Epithelial cell of prostate (primary cell): Measurements from ENCODE around the gene SYNDIG1.

Experiments used
- DNase-seq: peaks from one replicate; pipeline ENCODE4 v3.0.0-alpha.2; 2011; ENCODE audit warnings: low read depth, low spot score
- H3K27ac ChIP-seq: fragments of 450-650 bp; 2 replicates; pipeline ENCODE4 v1.5.1; 2017; ENCODE audit warnings: mild to moderate bottlenecking

Gene SYNDIG1

DNA sequence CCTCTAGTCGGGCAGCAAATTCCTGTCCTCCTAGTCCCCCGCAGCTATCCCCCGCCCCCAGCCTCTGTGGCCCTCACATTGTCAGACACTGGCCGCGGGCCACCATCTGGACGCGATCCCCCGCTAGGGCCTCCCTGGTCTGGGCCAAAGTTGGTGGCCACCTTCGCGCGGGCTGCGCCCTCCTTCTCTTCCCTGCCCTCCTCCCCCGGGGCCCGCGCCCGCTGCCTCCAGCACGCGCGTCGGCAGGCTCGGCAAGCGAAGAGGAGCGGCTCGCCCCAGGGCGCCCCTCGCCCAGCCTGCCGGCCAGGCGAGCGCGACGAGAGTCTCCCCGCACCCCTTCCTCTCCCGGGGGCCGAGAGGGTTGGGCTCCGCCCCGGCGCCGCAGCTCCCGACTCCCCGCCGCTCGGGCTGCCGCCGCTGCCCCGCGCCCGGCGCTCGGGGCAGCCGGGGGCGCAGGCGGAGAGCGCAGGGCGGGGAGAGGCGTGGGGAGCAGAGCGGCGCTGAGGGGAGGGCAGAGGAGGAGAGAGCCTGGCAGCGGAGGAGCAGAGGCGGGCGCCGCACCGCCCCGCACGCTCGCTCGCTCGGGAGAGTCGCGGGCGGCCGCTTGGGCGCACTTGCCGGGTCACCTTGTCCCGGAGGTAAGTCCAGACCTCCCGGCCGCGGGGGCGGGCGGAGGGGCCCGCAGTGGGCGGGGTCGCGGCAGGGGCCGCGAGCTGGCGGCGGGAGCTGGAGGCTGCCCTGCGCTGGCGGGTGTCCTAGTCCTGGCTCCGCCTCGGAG, at the start of gene SYNDIG1:
SYNDIG1 (plus strand) TSS at position 514 of the 778 bp plus-strand sequence. CDS start 73,469 bp downstream, outside the sequence.
- no peak within 1 kb of the TSS for H3K27ac ChIP-seq
- DNase-seq, result no peak

DNA sequence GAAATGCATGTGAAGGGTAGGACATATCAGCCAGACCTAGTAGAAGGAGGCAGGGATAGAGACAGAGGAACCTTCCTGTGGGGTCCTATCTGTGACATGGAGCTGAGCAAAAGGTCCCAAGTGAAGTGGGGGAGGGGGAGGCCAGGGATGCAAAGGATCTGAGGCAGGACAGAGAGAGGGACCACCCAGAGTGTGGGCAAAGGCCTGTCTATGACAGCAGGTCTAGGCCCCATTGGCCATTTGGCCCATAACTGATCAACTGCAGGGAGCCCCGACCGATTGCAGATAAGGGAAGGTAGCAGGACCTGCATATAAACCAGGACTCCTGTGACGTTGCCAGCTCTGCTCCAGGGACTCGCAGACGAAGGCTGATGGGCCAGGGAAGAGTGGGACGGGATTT, 49.6 kb upstream of the SYNDIG1 start:
- H3K27ac ChIP-seq, result no peak overlapping the region
- DNase-seq, result no peak

DNA sequence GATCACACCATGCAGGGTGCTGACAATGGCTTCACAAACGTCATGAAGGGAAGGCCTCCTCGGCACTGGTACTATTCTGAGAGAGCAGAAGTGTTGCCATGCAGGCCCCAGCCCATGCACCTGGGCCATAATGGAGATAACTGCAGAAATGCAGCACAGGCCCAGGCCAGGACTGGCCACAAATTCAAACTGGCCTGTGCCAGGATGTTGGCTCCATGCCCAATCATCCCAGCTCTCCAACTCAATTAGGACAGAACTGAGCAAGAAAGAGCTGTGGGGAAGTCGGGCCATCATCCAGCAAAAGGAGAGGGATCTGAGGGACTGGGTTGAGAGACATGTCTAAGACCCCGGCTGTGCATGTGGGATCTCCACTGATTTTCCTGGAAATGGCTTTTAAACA, 48.9 kb upstream of the SYNDIG1 start:
- no peak overlapping the region for H3K27ac ChIP-seq
- DNase-seq, result no peak

DNA sequence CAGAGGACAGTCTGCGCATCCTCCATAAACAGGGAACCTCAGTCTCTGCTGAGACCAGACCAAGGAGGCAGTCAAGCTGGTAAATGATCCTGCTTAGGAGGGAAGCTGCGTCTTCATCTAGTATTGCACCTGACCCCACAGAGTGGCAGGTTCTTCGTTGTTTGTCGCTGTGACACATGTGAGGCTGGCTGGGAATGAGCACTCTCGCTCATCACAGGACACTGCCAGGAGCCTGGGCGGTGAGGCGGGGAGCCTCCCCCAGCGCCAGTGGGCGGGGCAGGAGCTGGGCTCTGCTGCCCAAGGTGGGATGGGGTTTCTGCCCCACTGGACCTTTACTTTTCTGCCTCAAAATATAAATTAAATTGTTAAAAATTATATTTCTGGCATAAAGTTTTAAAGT, 48.4 kb upstream of the SYNDIG1 start:
- H3K27ac ChIP-seq, result no peak overlapping the region
- no peak for DNase-seq

DNA sequence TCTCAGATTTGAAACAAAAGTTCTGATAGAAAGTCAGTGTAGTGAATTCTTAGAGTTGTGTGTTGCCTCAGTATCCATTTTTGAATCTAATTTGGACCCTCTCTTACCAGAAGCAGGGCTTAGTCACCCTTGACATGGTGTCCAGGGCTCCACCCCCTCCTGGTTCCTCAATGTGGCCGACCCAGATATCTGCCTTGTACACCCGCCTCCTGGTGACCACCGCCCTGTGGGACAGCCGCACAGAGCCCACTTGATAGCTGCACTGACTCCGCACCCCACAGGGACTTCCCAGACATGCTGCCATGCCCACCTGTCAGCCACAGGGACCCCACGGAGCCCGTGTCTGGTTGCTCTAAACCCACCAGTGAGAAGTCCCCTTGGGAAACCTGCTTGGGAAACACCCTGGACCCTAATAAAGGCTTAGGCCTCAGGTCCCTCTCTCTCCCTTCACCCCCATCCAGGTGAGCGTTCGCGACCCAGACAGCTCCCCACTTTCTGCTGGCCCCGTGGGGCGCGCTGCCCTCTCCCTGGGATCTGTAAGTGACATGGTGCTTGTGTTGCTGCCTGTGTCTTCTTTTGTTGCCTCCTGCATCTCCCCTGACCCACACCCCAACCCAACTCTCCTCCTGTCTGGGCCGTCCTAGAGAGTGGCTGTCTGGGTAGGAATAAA, 47.2 kb upstream of the SYNDIG1 start:
- DNase-seq, result no peak
- no peak overlapping the region for H3K27ac ChIP-seq

DNA sequence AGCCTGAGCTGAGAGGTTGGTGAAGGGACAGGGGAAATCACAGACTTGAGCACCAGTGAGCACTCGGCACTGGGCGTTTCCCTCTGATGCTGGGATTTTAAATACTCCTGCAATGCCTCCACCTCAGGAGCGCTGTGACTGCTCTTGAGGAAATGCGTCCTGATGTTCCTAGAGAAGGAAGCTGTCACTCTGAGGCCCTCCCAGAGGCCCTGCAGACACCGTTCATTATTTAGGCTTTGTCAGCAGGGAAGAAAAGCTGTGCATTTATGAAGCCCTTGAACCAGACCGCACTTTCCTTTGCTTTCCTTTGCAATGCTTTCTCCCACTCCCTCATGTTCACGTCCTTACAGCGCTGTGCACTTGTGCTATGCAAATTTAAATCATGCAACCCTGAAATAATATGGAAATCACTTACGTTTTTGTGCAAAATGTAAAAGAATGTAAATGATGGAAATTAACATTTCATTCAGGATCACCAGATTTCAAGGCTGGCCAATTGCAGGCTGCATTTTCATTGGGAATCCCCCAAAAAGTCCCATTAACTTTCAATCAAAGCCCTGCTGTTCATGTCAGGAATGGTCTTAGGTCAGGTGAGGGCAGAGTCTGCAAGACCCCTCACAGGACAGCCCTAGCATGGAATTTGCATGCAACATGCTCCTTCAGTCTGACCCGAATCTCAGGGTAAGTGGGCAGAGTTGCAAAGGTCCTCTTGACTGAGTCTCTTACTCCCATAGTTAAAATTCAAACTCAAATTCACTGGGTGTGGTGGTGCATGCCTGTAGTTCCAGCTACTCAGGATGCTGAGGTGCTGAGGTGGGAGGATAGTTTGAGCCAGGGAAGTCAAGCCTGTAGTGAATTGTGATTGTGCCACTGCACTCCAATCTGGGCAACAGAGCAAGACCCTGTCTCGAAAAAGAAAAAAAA, 45.8 kb upstream of the SYNDIG1 start:
- DNase-seq, result no peak
- no peak overlapping the region for H3K27ac ChIP-seq

DNA sequence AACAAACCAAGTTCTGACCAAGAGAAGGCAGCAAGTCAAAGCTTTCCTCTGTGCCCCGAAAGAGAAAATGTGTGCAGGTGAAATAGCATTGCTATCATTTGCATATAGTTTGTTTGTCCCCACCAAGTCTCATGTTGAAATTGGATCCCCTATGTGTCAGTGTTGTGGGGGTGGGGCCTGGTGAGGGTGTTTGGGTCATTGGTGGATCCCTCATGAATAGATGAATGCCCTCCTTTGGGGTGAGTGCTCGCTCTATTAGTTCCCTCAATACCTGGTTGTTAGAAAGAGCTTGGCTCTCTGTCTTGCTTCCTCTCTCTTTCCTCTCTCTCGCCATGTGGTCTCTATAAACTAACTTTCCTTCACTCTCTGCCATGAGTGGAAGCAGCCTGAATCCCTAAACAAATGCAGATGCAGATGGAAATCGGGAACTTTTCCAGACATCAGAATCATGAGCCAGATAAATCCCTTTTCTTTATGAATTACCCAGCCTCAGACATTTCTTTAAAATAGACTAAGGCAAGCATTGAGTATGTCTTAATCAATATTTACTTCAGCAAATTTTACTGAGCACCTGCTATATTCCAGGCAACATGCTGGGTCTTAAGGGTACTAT, 43.8 kb upstream of the SYNDIG1 start:
- no peak for DNase-seq
- H3K27ac ChIP-seq, result no peak overlapping the region

DNA sequence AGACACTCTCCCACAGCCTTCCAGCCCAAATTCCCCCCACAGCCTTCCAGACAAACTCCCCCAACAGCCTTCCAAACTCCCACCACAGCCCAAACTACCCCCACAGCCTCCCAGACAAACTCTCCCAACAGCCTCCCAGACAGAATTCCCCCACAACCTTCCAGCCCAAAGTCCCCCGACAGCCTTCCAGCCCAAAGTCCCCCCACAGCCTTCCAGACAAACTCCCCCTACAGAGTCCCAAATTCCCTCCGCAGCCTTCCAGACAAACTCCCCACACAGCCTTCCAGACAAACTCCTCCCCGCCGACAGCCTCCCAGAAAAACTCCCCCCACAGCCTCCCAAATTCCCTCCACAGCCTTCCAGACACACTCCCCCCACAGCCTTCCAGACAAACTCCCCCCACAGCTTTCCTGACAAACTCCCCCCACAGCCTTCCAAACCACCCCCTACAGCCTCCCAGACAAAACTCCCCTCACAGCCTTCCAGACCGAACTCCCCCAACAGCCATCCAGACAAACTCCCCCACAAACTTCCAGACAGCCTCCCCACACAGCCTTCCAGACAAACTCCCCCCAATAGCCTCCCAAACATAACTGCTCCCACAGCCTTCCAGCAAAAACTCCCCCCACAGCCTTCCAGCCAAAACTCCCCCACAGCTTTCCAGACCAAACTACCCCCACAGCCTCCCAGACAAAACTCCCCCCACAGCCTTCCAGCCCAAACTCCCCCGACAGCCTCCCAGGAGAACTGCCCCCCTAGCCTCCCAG, 38.0 kb upstream of the SYNDIG1 start:
- DNase-seq, result no peak
- H3K27ac ChIP-seq, result no peak overlapping the region

DNA sequence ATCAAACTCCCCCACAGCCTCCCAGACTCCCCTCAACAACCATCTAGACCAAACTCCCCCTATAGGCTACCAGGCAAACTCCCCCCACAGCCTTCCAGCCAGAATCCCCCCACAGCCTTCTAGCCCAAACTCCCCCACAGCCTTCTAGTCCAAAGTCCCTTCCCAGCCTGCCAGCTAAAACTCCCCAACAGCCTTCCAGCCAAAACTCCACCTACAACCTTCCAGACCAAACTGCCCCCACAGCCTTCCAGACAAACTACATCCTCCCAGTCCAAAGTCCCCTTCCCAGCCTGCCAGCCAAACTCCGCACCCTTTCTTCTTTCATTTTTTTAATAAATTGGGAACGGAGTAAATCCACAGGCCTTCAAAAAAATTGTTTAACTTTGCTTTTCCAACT, 37.4 kb upstream of the SYNDIG1 start:
- DNase-seq, result no peak
- H3K27ac ChIP-seq, result no peak overlapping the region

DNA sequence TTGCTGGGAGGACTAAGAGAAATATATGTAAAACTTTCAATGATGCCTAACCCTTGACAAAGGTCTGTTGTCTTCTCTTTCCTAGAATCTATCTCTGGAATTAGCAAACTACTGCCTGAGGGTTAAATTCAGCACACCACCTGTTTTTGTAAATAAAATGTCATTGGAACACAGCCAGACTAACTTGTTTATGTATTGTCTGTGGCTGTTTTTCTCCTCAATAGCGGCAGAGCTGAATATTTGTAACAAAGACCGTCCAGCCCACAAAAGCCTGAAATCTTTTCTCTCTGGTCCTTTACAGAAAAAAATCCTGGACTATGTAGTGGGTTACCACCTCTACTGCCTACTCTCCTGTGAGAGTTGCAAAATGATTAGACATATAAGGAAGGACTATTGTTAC, 33.3 kb upstream of the SYNDIG1 start:
- no peak overlapping the region for H3K27ac ChIP-seq
- no peak for DNase-seq

DNA sequence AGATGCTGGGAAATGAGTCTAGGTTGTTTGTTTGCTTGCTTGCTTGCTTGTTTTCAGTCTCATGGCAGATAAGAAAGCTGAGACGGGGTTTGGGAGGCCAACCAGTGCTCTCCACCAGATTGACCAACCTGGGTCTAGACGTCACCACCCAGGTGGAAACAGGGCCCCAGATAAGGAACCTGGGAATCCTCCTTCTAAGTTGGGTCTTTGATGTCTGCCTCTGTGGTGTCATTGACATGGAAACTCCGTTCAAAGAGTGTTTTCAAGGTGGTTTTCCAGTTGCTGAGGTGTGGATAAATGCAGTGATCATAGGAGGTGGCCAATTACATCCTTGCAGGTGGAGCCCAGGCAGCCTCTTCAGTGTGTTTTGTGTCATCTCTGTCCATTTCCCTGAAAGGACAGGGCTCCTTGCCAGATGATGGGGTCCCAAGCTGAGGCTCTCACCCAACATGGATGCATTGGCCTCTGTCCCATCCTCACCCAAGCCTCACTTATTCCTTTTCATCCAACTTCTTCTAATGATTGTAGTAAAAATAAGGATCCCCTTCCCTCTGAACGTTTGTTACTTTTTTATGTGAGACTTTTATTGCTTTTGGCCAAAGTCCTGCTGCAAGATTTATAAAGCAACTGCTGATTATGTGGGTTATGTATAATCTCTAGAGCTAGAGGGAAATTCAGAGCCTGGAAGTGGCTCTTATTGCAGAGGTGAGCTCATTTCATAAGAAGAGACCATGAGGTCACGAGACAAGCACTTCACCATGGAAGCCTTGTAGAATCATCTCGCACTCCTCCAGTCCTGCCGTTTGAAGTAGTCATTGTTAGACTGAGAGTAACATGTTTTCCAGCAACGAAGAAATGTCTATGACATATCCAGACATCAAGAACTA, 32.0 kb upstream of the SYNDIG1 start:
- DNase-seq, result no peak
- H3K27ac ChIP-seq, result no peak overlapping the region

DNA sequence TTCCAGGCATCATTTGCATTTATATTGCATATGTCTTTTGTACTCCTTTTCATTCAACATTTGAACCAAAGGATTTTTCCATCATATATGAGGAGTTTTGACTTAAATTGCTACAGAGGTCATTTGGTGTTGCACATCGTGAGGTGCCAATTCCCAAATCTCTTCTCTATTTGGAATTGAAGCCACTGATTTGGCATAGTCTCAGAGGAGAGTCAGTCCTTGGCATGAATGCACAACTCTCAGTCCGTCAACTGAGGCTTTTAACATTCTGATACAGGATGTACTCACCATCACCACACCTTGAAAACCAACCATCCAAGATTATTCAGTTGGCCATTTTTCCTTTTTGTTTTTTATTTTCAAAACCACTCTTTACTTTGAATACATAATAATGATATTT, 31.1 kb upstream of the SYNDIG1 start:
- no peak overlapping the region for H3K27ac ChIP-seq
- no peak for DNase-seq

DNA sequence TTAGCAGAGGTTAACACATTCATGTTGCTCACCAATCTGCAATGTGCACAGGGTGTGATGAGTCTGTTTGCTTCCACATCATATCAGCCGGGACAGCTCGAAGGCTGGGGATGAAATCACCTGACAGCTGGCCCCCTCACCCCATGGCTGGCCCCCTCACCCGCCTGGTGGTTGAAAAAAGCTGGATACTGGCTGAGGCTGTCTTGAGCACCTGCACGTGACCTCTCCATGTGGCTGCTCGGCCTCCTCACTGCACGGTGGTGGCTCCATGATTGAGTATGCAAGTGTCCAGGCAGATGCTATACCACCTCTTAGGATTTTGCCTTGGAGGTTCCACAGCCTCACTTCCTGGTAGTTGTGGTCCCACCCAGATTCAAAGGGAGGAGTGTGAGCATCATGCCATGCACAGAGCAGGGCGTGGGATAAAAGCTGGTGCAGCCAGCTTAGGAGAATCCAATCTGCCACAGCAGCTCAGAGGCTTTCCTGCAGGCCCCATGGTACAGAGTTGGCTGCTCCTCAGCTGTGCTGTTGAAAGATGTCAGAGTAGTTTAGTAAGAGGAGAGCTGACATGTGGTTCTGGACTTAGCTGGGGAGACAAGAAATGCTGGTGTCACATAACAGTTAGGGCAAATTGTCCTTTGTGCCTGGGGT, 29.6 kb upstream of the SYNDIG1 start:
- DNase-seq, result no peak
- no peak overlapping the region for H3K27ac ChIP-seq

DNA sequence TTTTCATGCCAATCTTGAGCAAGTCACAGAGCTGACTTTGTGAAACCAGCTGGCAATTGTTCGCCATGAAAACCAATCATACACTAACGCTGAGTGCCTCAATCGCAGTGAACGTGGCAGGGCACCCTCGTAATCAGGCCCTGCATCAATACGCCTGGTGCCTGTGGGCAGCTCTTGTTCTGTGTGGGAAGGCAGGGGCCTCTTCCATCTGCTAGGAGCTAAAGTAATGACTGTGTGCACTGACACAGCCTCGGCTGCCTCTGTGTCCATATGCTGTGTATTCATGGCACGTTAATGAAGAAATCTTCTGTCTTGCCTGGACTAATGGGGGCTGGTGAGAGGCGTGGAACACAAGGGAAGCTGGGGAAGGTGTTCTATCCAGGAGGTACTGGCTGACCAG, 27.8 kb upstream of the SYNDIG1 start:
- DNase-seq, result no peak
- no peak overlapping the region for H3K27ac ChIP-seq

DNA sequence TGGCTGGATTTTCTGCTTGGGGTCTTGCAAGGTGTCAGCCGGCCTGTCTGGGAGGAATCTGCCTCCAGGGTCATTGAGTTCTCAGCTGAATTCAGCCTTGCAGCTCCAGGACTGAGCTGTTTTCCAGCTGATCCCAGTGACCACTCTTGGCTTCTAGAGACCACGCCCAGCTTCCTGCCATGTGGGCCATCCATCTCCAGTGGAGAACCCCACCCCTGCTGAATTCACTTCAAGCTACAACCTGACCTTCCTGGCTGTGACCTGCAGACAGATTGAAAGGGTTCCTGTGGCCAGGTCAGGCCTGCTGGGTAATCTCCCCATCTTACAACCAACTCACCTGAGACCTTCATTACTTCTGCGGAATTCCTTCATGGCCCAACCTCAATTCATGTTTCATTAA, 26.5 kb upstream of the SYNDIG1 start:
- no peak for DNase-seq
- H3K27ac ChIP-seq, result no peak overlapping the region

DNA sequence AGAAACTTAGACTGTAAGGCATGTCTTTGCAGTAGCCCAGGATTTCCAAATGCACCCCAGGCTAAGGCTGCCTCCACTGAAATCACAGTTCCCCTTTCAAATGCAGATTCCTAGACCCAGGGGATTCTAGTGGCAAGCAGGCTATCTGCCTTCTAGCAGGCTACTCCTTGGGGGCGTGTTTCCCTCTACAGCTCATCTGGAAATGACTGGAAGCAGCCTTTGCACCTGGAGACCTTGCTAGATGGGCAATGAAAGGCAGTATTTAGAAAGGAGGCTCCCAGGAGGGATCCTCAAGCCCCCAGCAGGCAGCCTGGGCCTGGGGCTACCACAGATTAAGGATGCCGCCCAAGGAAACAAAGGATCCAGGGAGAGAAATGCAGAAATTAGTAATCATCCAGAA, 26.0 kb upstream of the SYNDIG1 start:
- DNase-seq, result no peak
- H3K27ac ChIP-seq, result no peak overlapping the region

DNA sequence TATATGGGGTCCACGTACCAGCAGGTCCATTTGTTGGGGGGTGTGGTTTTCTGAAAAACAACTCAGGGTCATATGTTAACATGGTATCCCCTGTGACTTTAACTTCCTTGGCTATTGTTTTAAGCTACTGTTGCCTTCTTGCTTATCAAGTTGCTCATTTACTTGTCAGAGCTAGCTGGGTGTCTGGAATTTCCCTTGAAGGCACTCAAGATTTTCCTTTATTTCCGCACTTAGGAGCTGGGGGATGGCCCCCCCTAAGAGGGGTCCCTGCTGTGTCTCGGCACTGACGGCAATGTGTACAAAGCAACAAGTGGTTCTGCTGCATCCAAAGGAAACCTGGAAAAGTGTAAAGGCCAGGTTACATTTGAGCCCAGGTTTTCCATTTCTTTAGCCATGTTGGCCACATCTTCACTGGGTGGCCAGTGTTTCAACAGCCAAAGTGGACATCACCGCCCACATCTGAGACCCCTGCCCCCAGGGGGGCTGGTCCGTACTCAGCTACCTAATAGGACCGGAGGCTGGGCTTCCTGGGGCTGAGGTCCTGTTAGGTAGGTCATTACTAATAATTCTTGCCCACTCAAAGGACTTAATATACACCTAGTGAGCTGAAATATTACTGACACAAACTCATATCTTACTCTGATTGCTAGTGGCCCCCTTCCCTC, 24.8 kb upstream of the SYNDIG1 start:
- no peak for DNase-seq
- no peak overlapping the region for H3K27ac ChIP-seq
